OCI-LY7 (cell line): ENCODE data around the gene OR7D2.

Source experiments
- CTCF ChIP-seq: fragments of 200-600 bp; sonication (generic); conservative IDR thresholded peaks from 2 replicates; pipeline ENCODE4 v1.5.1; 2014; ENCODE audit warnings: mild to moderate bottlenecking, antibody characterized with exemption, low read length, moderate library complexity, mixed read lengths
- EZH2phosphoT487 ChIP-seq: fragments of 200-600 bp; sonication (generic); IDR thresholded peaks from 2 replicates; pipeline ENCODE4 v1.6.1; 2018; ENCODE audit warnings: low read depth, borderline replicate concordance, mild to moderate bottlenecking, mixed run types, antibody characterized with exemption, low read length, moderate library complexity, mixed read lengths

- no peak for TF ChIP-seq CTCF
- TF ChIP-seq EZH2phosphoT487, result no peak
Measured at GRCh38 chr19:9187191-9187590, 8.4 kb downstream of the OR7D2 start.
